CD14-positive monocyte (primary cell): ENCODE data around the gene RBM4B. TPM values are rescaled to one million over a fixed set of nuclear protein-coding genes. Genes with fewer than 3 reads are reported as not detected.

Source experiments
- DNase-seq, 3 donors: peaks; one replicate each; pipeline ENCODE4 v3.0.0-alpha.2; 2011 to 2022
- H2AFZ ChIP-seq: 2 replicates; pipeline ENCODE4 v1.6.0; 2012; ENCODE audit warnings: mild to moderate bottlenecking, low read depth, low read length, inconsistent platforms; ENCODE audit not compliant: insufficient read depth, poor library complexity, severe bottlenecking
- H3K27ac ChIP-seq, 2 donors: 1 replicate in 1 of 2; 2 replicates in 1 of 2; pipeline ENCODE4 v1.5.1; 2012 to 2013; ENCODE audit warnings: low read length in 2 of 2, control low read depth in 1 of 2, inconsistent platforms in 1 of 2, low read depth in 1 of 2, mild to moderate bottlenecking in 1 of 2
- H3K27me3 ChIP-seq, 2 donors: one replicate each; pipeline versions ENCODE4 v1.6.0 to v1.6.1; 2011 to 2013; ENCODE audit warnings: low read length in 2 of 2; ENCODE audit not compliant: control insufficient read depth in 2 of 2, insufficient read depth in 2 of 2
- H3K36me3 ChIP-seq, 2 donors: replicated peaks in 1 of 2; 1 replicate in 1 of 2; 2 replicates in 1 of 2; pipeline versions ENCODE4 v1.5.1 to v1.6.1; 2012 to 2013; ENCODE audit warnings: low read length in 2 of 2, control low read depth in 1 of 2, inconsistent platforms in 1 of 2, mild to moderate bottlenecking in 1 of 2; ENCODE audit not compliant: insufficient read depth in 2 of 2, control insufficient read depth in 1 of 2
- H3K4me1 ChIP-seq, 2 donors: 1 replicate in 1 of 2; 2 replicates in 1 of 2; pipeline versions ENCODE4 v1.5.1 to v1.6.1; 2012 to 2013; ENCODE audit warnings: low read length in 2 of 2, control low read depth in 1 of 2, inconsistent platforms in 1 of 2, mild to moderate bottlenecking in 1 of 2, moderate library complexity in 1 of 2; ENCODE audit not compliant: insufficient read depth in 2 of 2, control insufficient read depth in 1 of 2
- H3K4me2 ChIP-seq: replicated peaks from 2 replicates; pipeline ENCODE3; 2012; ENCODE audit warnings: low read length, moderate library complexity, mild to moderate bottlenecking; ENCODE audit not compliant: poor library complexity, severe bottlenecking; ENCODE audit errors: extremely low read depth
- H3K4me3 ChIP-seq, 3 experiments: fragments of 200-600 bp in 1 of 3; sonication (generic) in 1 of 3; replicated peaks in 1 of 3; 1 replicate in 2 of 3; 2 replicates in 1 of 3; pipeline ENCODE4 v1.5.1; 2011 to 2013; ENCODE audit warnings: low read length in 3 of 3, mild to moderate bottlenecking in 3 of 3, control low read depth in 2 of 3, low read depth in 2 of 3, inconsistent platforms in 1 of 3, moderate library complexity in 1 of 3
- H3K79me2 ChIP-seq: 2 replicates; pipeline ENCODE4 v1.6.0; 2012; ENCODE audit warnings: mild to moderate bottlenecking, control low read depth, inconsistent platforms, low read length, moderate library complexity; ENCODE audit not compliant: insufficient read depth
- H3K9ac ChIP-seq: 2 replicates; pipeline ENCODE4 v1.6.0; 2017; ENCODE audit warnings: low read length, mild to moderate bottlenecking; ENCODE audit not compliant: insufficient read depth, poor library complexity, severe bottlenecking
- H3K9me3 ChIP-seq, 2 donors: replicated peaks in 1 of 2; 1 replicate in 1 of 2; 2 replicates in 1 of 2; pipeline versions ENCODE4 v1.5.1 to v1.6.1; 2012 to 2013; ENCODE audit warnings: low read length in 2 of 2, control low read depth in 1 of 2; ENCODE audit not compliant: control insufficient read depth in 1 of 2, insufficient read depth in 1 of 2
- H4K20me1 ChIP-seq: 2 replicates; pipeline ENCODE4 v1.6.0; 2012; ENCODE audit warnings: mild to moderate bottlenecking, low read length, control low read depth, moderate library complexity; ENCODE audit not compliant: insufficient read depth
- H3K27ac Mint-ChIP-seq, 7 donors: one replicate each; pipeline ENCODE4 v1.8.0; 2020; ENCODE audit warnings: mild to moderate bottlenecking in 7 of 7, mixed read lengths in 7 of 7, moderate library complexity in 6 of 7, inconsistent platforms in 2 of 7
- H3K27me3 Mint-ChIP-seq, 3 donors: one replicate each; pipeline ENCODE4 v1.8.0; 2021 to 2022; ENCODE audit warnings: low read depth in 3 of 3, mild to moderate bottlenecking in 3 of 3, mixed read lengths in 3 of 3, moderate library complexity in 3 of 3, inconsistent platforms in 1 of 3
- H3K36me3 Mint-ChIP-seq, 2 donors: one replicate each; pipeline ENCODE4 v1.8.0; 2020; ENCODE audit warnings: mixed read lengths in 2 of 2, inconsistent platforms in 1 of 2, mild to moderate bottlenecking in 1 of 2
- H3K4me1 Mint-ChIP-seq: one replicate; pipeline ENCODE4 v1.8.0; 2020; ENCODE audit warnings: mild to moderate bottlenecking, mixed read lengths
- H3K4me3 Mint-ChIP-seq, 2 donors: one replicate each; pipeline ENCODE4 v1.8.0; 2020; ENCODE audit warnings: mild to moderate bottlenecking in 2 of 2, mixed read lengths in 2 of 2, moderate library complexity in 1 of 2
- H3K9me3 Mint-ChIP-seq, 7 donors: one replicate each; pipeline ENCODE4 v1.8.0; 2020 to 2022; ENCODE audit warnings: mixed read lengths in 7 of 7, mild to moderate bottlenecking in 6 of 7, moderate library complexity in 6 of 7, inconsistent platforms in 2 of 7
- WGBS: methylation state at CpG from one replicate; pipeline ENCODE4 v1.1.5; 2013; ENCODE audit warnings: missing lambda C conversion rate; ENCODE audit not compliant: insufficient coverage; 5-methylcytosine and 5-hydroxymethylcytosine counted together
- intact Hi-C, 2 donors: fragments of 100-400 bp; cut with micrococcal nuclease; formaldehyde crosslinking; loops; one replicate each; pipeline versions ENCODE4 v1.15.0 to v1.15.1; 2023
- polyA plus RNA-seq, 3 donors: library from polyadenylated mRNA; depleted of rRNA in 1 of 3; unstranded in 2 of 3; stranded (reverse) in 1 of 3; fragments of 300-500 nt in 2 of 3; fragments of >200 nt in 1 of 3; fragmentation: Illumina TruSeq in 2 of 3; gene quantifications; 1 replicate in 2 of 3; 2 replicates in 1 of 3; pipeline ENCODE4 v1.2.3, GENCODE V29; 2012 to 2021
- TF ChIP-seq, protein P1 (sequence below): fragments of 200-600 bp; IDR thresholded peaks from one replicate; pipeline ENCODE4 v1.8.0; 2022; ENCODE audit warnings: antibody characterized with exemption, mild to moderate bottlenecking

RBM4B gene
- polyA plus RNA-seq, 3 donors = 7.8 to 14.3 (median 11.2) TPM

DNA sequence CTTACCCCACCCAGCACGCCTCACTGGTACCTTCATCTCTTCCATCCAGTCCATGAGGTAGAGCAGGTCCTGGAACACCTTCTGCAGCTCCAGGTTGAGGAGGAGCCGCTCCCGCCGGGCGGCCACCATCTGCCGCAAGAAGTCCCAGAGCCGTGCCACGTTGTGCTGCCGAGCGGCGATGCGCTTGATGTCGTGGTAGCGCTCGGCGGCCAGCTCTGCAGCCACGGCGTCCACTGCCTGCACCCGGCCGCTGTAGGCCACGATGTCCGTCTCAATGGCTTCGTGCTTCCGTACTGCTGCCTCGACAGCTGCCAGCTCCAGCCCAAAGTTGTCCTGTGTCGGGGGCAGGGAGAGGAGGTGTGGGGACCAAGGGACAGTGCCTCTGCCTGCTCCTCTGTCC, 29.8 kb upstream of the RBM4B start:
- no peak overlapping the region for H3K4me3 ChIP-seq
- no peaks in the 10 kb centered on the region for H3K9me3 Mint-ChIP-seq
- no peak overlapping the region for H3K27ac ChIP-seq
- no peaks in the 10 kb centered on the region for H3K36me3 ChIP-seq
- peaks cover 2 to 4% (median 2%) of the 10 kb centered on the region in 3 donors for H3K27me3 Mint-ChIP-seq
- H3K4me1 ChIP-seq = no peaks in the 10 kb centered on the region
- H3K4me2 ChIP-seq = no peak overlapping the region
- no peaks in the 10 kb centered on the region for H3K79me2 ChIP-seq
- H3K9me3 ChIP-seq = no peaks in the 10 kb centered on the region
- intact Hi-C loops = no loop called here
- 94% methylated on average over 26 of the region's 26 CpGs for WGBS
- H4K20me1 ChIP-seq = no peaks in the 10 kb centered on the region
- H3K36me3 Mint-ChIP-seq = no peaks in the 10 kb centered on the region
- H2AFZ ChIP-seq = no peak overlapping the region
- no peaks in the 10 kb centered on the region for H3K27me3 ChIP-seq
- H3K4me1 Mint-ChIP-seq = no peaks in the 10 kb centered on the region
- no peak overlapping the region for H3K4me3 Mint-ChIP-seq
- TF ChIP-seq, protein P1, sequence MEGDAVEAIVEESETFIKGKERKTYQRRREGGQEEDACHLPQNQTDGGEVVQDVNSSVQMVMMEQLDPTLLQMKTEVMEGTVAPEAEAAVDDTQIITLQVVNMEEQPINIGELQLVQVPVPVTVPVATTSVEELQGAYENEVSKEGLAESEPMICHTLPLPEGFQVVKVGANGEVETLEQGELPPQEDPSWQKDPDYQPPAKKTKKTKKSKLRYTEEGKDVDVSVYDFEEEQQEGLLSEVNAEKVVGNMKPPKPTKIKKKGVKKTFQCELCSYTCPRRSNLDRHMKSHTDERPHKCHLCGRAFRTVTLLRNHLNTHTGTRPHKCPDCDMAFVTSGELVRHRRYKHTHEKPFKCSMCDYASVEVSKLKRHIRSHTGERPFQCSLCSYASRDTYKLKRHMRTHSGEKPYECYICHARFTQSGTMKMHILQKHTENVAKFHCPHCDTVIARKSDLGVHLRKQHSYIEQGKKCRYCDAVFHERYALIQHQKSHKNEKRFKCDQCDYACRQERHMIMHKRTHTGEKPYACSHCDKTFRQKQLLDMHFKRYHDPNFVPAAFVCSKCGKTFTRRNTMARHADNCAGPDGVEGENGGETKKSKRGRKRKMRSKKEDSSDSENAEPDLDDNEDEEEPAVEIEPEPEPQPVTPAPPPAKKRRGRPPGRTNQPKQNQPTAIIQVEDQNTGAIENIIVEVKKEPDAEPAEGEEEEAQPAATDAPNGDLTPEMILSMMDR = no peak
- H3K9ac ChIP-seq = no peak overlapping the region
- no peak overlapping the region for H3K27ac Mint-ChIP-seq
- DNase-seq = no peak

DNA sequence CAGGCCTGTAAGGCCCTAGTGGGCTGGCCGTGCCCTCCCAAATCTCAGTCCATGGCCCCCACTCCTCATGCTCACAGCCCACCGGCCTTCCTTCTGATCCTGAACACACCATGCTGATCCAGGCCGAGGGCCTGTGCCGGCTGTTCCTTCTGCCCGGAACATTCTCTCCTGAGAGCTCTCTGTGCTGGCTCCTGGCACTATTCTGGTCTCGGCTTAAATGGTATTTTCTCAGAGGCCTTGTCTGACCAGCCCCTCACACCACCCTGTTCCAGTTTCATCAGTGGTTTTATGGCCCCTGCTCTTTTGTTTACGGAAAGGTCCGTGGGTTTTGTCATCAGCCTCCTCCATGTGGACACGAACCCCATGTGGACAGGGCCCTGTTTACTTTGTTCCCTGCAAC, 29.3 kb upstream of the RBM4B start:
- 98% methylated on average over 9 of the region's 9 CpGs for WGBS
- Histone ChIP-seq H3K36me3 (no peaks in the 10 kb centered on the region), H3K4me2 (no peak overlapping the region), H2AFZ (no peak overlapping the region), H3K79me2 (no peaks in the 10 kb centered on the region), H4K20me1 (no peaks in the 10 kb centered on the region), H3K9ac (no peak overlapping the region), H3K9me3 (no peaks in the 10 kb centered on the region), H3K27ac (no peak overlapping the region), H3K4me1 (no peaks in the 10 kb centered on the region), H3K4me3 (no peak overlapping the region), H3K27me3 (no peaks in the 10 kb centered on the region)
- no peak overlapping the region for H3K27ac Mint-ChIP-seq
- H3K4me3 Mint-ChIP-seq = no peak overlapping the region
- H3K36me3 Mint-ChIP-seq = no peaks in the 10 kb centered on the region
- no peaks in the 10 kb centered on the region for H3K4me1 Mint-ChIP-seq
- H3K27me3 Mint-ChIP-seq = peaks cover 2 to 4% (median 2%) of the 10 kb centered on the region in 3 donors
- TF ChIP-seq, protein P1 = no peak
- no peaks in the 10 kb centered on the region for H3K9me3 Mint-ChIP-seq
- intact Hi-C loops = no loop called here
- no peak for DNase-seq
